ENCODE results near the gene KCNMA1. TPM values are rescaled to one million over a fixed set of nuclear protein-coding genes. Genes with fewer than 3 reads are reported as not detected.
"Not testable (repeated sequence)": the region's sequence is repeated elsewhere in the genome, so short reads cannot be mapped to it uniquely, and the experiment has no call there.

Gene KCNMA1
- polyA plus RNA-seq, 1 experiment = 21.4 TPM

DNA sequence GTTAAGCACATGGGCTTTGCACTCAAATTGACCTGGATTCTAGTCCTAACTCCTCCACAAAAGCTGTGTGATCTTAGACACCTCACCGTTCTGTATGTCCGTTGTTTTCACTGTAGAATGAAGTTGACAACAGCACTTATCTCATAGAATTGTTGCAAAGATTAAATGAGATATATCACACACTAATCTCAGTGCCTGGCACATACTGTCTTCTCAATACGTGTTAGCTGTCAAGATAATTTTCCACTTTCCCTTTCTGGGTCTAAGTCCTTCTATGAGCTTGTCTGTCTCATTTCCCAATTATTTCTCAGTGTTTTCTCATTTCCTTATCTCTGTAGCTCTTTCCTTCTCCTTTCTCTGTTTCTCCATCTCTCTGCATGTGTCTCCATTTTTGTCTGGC, 296.6 kb downstream of the KCNMA1 start:
- ChIA-PET CTCF (no interaction called here), POLR2A (interaction anchor here (0.5 kb wide), 1 partner anchor 90 kb away, joined by 4 read pairs; no protein-coding TSS in a partner anchor)
- no peak for DNase-seq (ENCODE audit: low read depth)
- no peak for TF ChIP-seq CTCF (IDR thresholded peaks at IDR 0.05; ENCODE audit: insufficient read depth, low read depth, low read length)
- Histone ChIP-seq H3K36me3 (ENCODE audit: control insufficient read depth, insufficient read depth, low read length) (no peaks in the 10 kb centered on the region), H3K27me3 (ENCODE audit: control insufficient read depth, insufficient read depth, low read length) (no peaks in the 10 kb centered on the region), H3K4me3 (ENCODE audit: low read depth, low read length) (no peak overlapping the region)

- H3K4me3 ChIP-seq (ENCODE audit: low read depth, low read length); H3K27me3 ChIP-seq (ENCODE audit: control insufficient read depth, insufficient read depth, low read length); DNase-seq (ENCODE audit: low read depth); POLR2A ChIA-PET; H3K36me3 ChIP-seq (ENCODE audit: control insufficient read depth, insufficient read depth, low read length): not testable (repeated sequence)
- CTCF ChIA-PET = interaction anchor here (1.3 kb wide), 1 partner anchor 34 kb away, joined by 3 read pairs; no protein-coding TSS in a partner anchor
Measured at GRCh38 chr10:77339872-77340271, 297.7 kb downstream of the KCNMA1 start.

GRCh38 chr10:77339166-77339565, 298.4 kb downstream of the KCNMA1 start:
- ChIA-PET POLR2A (no interaction called here), CTCF (interaction anchor here (0.8 to 2.3 kb wide), 3 partner anchors 10 to 34 kb away, joined by 3 to 10 read pairs (median 3); no protein-coding TSS in a partner anchor)
- no peaks in the 10 kb centered on the region for H3K36me3 ChIP-seq (ENCODE audit: control insufficient read depth, insufficient read depth, low read length)

GRCh38 chr10:77338143-77338542, 299.5 kb downstream of the KCNMA1 start:
- H3K36me3 ChIP-seq (ENCODE audit: control insufficient read depth, insufficient read depth, low read length) = no peaks in the 10 kb centered on the region
- H3K27me3 ChIP-seq (ENCODE audit: control insufficient read depth, insufficient read depth, low read length) = no peaks in the 10 kb centered on the region
- no peak overlapping the region for H3K4me3 ChIP-seq (ENCODE audit: low read depth, low read length)
- DNase-seq (ENCODE audit: low read depth) = no peak
- CTCF ChIA-PET = interaction anchor here (0.6 to 2.3 kb wide), 3 partner anchors 11 to 404 kb away, joined by 3 to 10 read pairs (median 3); no protein-coding TSS in a partner anchor
- POLR2A ChIA-PET = no interaction called here
- TF ChIP-seq CTCF (IDR thresholded peaks at IDR 0.05; ENCODE audit: insufficient read depth, low read depth, low read length) = no peak

More at GRCh38 chr10:77339166-77339565, 298.4 kb downstream of the KCNMA1 start:
- DNase-seq (ENCODE audit: low read depth) = no peak
- Histone ChIP-seq H3K27me3 (ENCODE audit: control insufficient read depth, insufficient read depth, low read length) (no peaks in the 10 kb centered on the region), H3K4me3 (ENCODE audit: low read depth, low read length) (no peak overlapping the region)
- no peak for TF ChIP-seq CTCF (IDR thresholded peaks at IDR 0.05; ENCODE audit: insufficient read depth, low read depth, low read length)

DNA sequence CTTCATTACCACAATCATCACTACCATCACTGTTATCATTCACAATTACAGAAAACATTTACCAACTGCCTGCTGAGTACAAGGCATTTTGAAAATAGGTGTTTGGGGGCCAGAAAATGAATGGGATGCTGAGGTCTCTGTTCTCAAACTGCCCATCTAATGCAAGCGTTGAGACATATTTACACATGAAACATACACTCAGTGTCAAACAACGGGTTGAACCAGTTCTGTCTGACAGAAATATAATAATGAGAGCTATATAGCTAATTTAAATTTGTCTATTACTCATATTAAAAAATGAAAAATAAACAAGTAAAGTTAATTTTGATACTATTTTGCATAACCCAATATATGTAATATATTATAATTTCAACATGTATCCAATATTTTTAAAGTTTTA, 303.1 kb downstream of the KCNMA1 start:
- ChIA-PET POLR2A (no interaction called here), CTCF (interaction anchor here (1.6 kb wide), 1 partner anchor 20 kb away, joined by 4 read pairs; no protein-coding TSS in a partner anchor)
- no peak for DNase-seq (ENCODE audit: low read depth)
- H3K27me3 ChIP-seq (ENCODE audit: control insufficient read depth, insufficient read depth, low read length) = no peaks in the 10 kb centered on the region
- H3K36me3 ChIP-seq (ENCODE audit: control insufficient read depth, insufficient read depth, low read length) = no peaks in the 10 kb centered on the region
- TF ChIP-seq CTCF (IDR thresholded peaks at IDR 0.05; ENCODE audit: insufficient read depth, low read depth, low read length) = no peak
- no peak overlapping the region for H3K4me3 ChIP-seq (ENCODE audit: low read depth, low read length)
